ENCODE measurements around the gene MARK1.
"Not testable (repeated sequence)": the region's sequence is repeated elsewhere in the genome, so short reads cannot be mapped to it uniquely, and the experiment has no call there.

MARK1 gene

DNA sequence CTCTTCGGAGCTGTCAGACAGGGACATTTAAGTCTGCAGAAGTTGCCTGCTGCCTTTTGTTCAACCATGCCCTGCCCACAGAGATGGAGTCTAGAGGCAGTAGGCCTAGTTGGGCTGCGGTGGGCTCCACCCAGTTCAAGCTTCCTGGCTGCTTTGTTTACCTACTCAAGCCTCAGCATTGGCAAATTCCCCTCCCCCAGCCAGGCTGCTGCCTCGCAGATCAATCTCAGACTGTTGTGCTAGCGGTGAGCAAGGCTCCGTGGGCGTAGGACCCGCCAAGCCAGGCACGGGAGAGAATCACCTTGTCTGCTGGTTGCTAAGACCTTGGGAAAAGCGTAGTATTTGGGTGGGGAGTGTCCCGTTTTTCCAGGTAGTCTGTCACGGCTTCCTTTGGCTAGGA is 83.2 kb downstream of the MARK1 start:
- not testable (repeated sequence) for DNase-seq (ENCODE audit: low spot score)

- no peak for DNase-seq (ENCODE audit: low spot score)
These were observed 88.9 kb downstream of the MARK1 start for GRCh38 chr1:220616836-220617235.

- DNase-seq (ENCODE audit: low spot score): no peak
These were observed 100.5 kb downstream of the MARK1 start for GRCh38 chr1:220628431-220628830.

GRCh38 chr1:220631238-220631815 is 103.4 kb downstream of the MARK1 start:
- no peak for DNase-seq (ENCODE audit: low spot score)

DNA sequence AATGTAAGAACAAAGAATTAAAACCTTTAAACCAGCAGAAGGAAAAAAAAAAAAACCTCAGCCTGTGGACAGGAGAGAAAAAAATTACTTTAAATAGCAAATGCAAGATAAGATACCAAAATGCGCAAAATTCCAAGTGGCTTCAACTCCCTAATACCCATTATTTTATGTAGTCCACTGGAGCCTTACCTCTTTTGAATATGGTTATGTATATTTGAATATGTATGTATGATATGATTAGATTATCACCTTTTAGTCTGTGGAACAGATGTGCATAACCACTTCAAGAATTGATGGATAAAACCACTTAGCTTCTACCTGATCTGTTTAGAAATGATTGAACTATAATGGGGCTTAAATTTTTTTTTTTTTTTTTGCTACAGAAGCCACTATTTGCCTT is 109.8 kb downstream of the MARK1 start:
- no peak for DNase-seq (ENCODE audit: low spot score)

- DNase-seq (ENCODE audit: low spot score): no peak
These were observed 114.3 kb downstream of the MARK1 start for GRCh38 chr1:220642285-220642684.

GRCh38 chr1:220652995-220653394 is 125.1 kb downstream of the MARK1 start:
- DNase-seq (ENCODE audit: low spot score): no peak

DNA sequence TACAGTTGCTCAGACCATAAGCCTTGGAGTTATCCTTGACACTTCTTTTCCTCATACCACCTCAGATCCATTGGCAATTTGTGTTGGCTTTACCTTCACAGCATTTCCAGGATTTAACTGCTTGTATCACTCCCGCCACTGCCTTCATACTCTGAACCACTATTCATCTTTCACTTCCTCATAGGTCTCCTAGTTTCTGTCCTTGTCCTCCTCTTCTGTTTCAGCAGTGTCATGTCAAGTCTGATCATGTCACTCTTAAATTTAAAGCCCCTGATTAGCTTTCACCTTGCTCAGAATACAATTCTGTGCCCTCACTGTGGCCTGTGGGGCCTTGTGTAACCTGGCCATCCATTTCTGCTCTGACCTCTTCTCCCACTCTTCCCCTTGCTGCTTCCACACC is 127.6 kb downstream of the MARK1 start:
- no peak for DNase-seq (ENCODE audit: low spot score)

DNA sequence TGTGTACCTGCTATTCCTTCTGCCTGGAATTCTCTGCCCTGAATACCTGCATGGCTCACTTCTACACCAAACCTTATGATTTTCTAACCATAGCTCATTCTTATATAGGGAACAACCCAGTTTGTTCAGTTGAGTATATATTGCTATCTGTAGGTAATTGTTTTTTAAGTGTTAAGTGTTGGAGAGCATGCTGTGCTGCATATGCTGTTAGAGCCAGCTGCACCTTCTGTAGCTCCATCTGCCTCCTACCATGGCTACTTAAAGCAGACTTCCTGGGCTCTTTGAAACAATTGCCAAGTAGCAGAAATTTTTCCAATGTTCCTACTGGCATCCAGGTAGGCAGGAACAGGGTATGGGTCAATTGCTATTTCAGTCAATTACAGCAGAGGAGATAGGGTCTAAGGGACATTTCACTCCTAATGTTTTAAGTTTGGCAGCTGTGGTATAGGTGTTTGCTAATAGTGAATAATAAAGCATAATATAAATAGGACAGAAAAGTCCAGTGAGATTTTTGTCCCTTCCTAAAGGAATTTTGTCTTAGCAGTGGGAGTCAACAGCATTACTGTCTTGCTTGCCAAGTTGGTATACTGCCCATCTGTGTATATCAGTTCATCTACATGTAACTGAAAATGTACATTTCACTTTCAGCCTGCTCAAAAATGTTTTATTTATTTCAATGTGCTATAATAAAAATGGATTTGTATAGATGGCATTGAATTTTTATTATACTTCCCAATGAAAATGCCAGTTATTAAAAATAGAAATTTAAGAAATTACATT is 128.2 kb downstream of the MARK1 start:
- DNase-seq (ENCODE audit: low spot score): no peak

GRCh38 chr1:220666349-220666748 is 138.4 kb downstream of the MARK1 start:
- DNase-seq (ENCODE audit: low spot score): no peak

DNA sequence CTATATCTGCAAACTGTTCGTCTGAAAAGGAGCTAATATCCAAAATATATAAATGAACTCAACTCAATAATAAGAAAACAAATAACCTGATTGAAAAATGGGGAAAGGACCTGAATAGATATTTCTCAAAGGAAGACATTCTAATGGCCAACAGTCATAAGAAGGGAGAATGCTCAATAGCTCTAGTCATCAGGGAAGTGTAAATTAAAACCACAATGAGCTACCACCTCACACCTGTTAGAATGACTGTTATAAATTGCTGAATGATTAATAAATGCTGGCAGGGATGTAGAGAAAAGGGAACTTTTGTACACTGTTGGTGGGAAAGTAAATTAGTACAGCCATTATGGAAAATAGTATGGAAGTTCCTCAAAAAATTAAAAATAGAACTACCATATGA is 141.1 kb downstream of the MARK1 start:
- DNase-seq (ENCODE audit: low spot score): no peak

GRCh38 chr1:220670365-220670764 is 142.4 kb downstream of the MARK1 start:
- DNase-seq (ENCODE audit: low spot score): no peak

GRCh38 chr1:220673921-220674320 is 146.0 kb downstream of the MARK1 start:
- no peak for DNase-seq (ENCODE audit: low spot score)

DNA sequence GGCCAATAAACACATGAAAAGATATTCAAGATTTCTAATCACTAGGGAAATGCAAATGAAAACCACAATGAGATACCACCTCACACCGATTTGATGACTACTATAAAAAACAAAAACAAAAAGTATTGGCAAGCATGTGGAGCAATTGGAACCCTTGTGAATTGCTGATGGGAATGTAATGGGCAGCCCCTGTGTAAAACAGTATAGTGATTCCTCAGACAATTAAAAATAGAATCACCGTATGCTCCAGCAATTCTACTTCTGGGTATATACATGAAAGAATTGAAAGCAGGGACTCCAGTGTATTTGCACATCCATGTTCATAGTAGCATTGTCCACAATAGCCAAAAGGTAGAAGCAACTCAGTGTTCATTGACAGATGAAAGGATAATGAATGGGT is 149.3 kb downstream of the MARK1 start:
- DNase-seq (ENCODE audit: low spot score): no peak

DNA sequence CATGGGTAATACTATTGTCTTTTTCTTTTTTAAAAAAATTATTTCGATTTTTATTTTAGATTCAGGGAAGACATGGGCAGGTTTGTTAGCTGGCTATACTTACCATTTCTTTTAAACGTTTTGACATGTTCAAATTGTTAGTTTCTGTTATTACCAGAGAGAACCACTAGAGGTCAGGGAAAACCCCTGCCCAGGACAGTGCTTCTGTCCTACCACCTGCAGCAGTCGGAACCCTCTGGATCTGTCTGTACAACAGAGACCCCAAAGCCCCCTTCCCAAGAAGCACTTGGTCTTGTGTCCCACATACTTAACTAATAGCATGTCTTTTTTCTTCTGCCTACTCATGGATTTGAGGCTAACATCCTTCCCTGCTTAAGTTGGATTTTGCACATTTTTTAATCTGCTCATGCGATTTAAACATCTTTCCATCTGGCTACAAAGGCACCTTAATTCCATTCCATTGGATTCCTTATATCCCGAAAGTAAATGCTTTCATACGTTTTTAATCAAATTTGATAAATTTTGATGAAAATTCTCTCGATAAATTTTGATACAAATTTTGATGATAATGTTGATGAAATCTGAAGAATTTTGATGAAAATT is 152.2 kb downstream of the MARK1 start:
- DNase-seq (ENCODE audit: low spot score): peak; percentile 64

GRCh38 chr1:220681220-220681880 is 153.4 kb downstream of the MARK1 start:
- DNase-seq (ENCODE audit: low spot score): no peak

DNA sequence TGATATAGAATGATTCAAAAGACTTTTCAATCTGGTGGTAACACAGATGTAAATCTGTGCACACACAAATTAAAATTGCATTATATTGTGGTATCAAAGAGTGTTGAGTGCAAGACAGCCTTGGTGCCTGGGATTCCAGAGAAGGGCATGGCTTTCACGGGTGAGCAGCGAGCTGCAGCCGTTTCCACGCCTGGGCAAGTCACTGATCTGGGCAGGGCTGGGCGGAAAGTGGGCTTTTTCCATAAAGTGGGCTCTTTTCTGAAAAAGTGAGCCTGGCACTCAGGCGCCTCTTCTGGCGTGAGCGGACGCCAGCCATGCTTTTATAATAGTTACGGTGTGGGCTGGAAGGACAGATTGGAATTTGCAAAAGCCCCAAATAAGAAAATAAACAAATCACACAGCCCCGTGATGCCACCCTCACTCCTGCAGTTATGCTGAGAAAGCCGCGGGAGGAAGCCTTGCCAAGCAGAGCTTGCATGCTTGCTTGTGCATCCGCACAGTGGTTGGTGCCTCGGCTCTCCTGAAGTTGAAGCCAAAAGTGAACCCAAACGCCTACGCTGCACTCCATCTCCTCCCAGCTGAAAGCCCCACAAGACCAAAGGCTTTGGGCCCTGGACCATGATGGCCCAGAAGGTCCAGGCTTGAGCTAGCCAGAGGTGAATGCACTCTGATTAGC is 155.1 kb downstream of the MARK1 start:
- DNase-seq (ENCODE audit: low spot score): no peak

DNA sequence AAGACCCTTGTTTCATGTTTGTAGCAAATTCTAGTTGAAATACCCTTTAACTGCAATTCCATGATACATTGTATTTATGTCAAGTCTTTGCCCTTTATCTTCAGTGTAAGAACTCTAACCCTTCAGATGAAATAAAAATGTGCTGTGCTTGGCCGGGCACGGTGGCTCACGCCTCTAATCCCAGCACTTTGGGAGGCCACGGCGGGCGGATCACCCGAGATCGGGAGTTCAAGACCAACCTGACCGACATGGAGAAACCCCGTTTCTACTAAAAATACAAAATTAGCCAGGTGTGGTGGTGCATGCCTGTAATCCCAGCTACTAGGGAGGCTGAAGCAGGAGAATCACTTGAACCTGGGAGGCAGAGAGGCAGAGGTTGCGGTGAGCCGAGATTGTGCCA is 155.8 kb downstream of the MARK1 start:
- DNase-seq (ENCODE audit: low spot score): not testable (repeated sequence)

GRCh38 chr1:220684890-220685289 is 157.0 kb downstream of the MARK1 start:
- DNase-seq (ENCODE audit: low spot score): no peak

- DNase-seq (ENCODE audit: low spot score): no peak
These were observed 157.9 kb downstream of the MARK1 start for GRCh38 chr1:220685879-220686278.

GRCh38 chr1:220687809-220688208 is 159.9 kb downstream of the MARK1 start:
- DNase-seq (ENCODE audit: low spot score): no peak

DNA sequence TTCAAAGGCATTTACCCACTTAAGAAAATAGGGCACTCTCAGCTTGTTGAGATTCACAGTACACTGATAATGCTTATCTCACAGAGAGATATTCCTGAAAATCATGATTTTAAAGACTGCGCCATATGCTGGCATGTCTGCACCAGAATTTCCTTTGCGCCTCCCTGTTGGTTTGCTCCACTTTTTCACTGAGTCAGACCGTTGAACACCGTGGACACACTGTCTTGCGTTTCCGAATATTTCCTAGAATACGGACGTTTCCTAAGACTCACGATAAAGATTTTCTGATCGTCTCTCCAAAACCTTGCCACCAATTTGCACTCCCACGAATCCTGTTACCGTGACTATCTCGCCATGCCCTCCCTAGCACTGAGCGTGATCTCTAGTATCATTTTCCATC is 161.7 kb downstream of the MARK1 start:
- no peak for DNase-seq (ENCODE audit: low spot score)
